GM19043 (cell line): ENCODE results near the gene SLC25A22.

Experiments
- ATAC-seq: cut with Tn5 transposase; IDR thresholded peaks from one replicate; pipeline ENCODE4 v1.9.1; 2021; ENCODE audit warnings: low read depth; ENCODE audit not compliant: unreplicated experiment

The SLC25A22 gene

DNA sequence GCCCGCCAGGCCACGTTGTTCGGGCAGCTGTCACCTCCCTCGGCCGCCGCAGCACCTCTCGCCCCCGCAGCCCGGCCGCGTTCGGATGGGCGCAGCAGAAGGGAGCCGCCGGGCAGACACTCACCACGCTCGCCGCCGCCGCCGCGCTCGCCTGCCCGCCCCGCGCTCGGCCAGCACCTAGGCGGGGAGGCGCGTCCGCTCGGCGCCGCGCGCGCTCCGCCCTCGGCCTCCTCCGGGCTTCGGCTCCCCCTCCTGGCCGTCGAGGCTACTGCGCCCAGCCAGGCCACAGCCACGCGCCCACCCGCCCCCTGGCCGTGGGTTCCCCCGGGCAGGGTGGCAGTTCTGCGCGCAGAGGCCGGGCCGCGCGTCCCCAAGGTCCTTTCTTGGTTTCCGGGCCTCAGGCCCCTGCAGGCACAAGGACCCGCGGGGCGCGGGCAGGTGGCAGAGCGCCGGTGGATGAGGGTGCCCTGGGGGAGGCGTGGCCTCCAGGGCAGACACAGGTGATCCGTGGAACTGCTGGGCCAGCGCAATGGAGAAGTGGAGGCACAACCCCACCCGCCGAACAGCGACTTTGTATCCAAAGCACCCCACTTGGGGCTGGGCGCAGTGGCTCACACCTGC is at the start of gene SLC25A22:
Gene SLC25A22 (minus strand): TSS at position 189 of the 621 bp plus-strand sequence. CDS start 3,275 bp downstream, outside the sequence.
- ATAC-seq = peak; percentile 65

DNA sequence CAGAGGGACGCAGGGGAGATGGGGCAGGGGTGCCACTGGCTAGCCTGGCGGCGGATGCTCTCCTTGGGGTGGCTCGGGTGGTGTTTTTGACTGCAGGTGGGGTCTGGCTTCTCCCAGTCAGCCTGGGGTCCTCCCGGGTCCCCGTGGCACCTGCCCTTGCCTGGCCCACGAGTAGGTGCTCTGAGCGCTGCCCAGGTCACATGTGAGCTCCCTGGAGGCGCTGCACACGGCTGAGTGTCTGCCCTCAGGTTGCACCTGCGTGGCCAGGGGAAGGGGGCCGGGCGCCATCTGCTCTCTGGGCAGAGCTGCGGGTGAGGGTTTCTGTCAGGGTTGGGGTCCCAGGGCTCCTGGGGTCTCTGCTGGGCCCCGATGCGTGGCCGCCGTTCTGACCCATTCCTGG is 49.8 kb upstream of the SLC25A22 start:
- ATAC-seq = no peak

DNA sequence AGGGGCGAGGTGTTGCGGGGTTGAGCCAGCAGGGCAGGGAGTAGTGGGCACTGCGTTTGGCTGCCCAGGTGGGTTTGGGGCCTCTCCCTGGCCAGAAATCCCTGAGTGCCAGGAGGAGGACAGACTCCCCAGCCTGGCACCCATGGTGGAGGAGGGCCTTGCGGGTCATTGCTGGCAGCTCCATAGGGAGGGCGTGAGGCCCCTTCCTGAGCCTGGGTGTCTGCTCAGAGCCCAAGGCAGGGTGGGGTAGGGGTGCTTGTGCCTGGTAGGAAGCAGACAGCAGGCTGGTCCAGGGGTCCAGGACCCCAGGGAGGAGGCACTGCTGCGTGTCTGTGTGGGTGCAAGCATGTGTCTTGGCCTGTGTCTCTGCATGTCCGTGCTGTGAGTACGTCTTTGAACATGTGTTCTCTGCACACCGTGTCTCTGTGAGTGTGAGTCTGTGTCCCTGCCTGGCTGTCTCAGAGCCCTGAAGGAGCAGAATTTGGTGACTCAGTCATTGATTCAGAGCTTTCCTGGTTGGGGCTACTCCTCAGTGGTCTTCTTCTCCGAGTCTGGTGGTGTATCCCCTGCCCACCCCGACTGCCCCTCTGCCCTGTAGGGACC is 48.5 kb upstream of the SLC25A22 start:
- ATAC-seq = no peak

DNA sequence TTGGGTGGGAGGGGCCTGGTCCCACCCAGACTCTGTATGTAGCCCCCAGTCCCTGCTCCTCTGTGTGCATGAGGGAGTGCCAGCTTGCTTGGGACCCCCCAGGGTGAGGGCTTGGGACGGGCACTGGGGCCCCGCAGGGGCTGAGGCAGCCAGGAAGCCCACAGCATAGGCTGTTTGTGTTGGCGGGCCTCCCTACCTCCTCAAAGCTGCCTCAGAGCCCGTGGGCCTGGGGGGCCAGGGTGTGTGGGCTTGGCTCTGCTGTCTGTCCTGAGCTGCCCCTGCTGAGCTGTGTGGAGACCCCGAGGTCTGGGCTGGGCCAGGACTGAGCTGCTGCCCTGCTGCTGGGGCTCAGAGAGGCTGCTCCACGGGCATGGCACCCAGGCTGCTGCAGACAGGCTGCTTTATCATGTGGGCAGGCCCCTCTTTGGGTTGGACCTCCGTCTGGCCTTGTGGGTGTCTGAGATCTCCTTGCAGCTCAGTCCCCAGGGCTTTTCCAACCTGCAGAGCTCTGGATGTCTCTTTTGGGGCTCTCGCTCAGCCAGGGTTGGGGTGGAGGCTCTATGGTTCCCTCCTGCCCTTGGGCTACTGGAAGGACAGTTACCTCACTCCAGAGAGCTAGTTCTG is 47.9 kb upstream of the SLC25A22 start:
- no peak for ATAC-seq

DNA sequence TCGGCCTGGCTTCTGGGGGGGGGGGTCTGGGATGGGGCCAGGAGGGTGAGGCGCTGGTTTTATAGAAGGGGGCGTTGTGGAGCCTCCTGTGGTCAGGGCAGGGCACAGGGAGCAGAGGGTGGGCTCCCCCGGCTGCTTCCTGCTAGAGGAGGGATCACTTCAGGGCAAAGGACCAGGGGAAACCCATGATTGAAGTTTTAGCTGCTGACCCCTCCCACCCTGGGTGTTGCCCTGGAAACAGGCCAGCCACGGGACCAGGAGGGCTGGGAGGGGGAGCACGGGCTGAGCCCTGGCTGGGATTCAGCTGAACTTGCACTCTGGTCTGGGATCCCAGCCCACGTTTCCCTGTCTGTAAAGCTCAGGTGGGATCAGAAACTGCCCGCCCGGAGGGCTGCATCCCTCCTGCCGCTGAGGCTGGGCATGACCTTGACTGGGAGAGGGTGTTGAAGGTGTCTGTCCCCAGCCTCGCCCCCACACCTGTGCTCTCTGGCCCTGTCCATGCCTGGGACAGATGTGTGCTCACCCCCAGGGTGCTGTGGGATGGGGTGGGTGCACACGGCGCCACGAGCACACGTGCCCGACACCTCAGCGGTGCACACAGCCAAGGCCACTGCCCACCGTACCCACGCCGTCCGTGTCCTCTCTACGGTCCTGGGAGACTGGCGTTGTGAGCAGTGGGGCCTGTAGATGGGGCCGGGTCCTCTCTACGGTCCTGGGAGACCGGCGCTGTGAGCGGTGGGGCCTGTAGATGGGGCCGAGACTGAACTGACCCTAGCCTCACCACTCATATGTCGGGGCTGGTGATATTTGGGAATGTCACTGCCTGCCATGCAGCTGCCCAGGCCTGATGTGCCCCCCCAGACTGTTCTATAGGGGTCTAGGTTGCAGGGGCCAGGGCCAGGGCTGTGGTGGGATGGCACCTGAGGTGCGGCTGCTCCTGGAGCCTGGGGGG is 46.9 kb upstream of the SLC25A22 start:
- ATAC-seq = no peak

DNA sequence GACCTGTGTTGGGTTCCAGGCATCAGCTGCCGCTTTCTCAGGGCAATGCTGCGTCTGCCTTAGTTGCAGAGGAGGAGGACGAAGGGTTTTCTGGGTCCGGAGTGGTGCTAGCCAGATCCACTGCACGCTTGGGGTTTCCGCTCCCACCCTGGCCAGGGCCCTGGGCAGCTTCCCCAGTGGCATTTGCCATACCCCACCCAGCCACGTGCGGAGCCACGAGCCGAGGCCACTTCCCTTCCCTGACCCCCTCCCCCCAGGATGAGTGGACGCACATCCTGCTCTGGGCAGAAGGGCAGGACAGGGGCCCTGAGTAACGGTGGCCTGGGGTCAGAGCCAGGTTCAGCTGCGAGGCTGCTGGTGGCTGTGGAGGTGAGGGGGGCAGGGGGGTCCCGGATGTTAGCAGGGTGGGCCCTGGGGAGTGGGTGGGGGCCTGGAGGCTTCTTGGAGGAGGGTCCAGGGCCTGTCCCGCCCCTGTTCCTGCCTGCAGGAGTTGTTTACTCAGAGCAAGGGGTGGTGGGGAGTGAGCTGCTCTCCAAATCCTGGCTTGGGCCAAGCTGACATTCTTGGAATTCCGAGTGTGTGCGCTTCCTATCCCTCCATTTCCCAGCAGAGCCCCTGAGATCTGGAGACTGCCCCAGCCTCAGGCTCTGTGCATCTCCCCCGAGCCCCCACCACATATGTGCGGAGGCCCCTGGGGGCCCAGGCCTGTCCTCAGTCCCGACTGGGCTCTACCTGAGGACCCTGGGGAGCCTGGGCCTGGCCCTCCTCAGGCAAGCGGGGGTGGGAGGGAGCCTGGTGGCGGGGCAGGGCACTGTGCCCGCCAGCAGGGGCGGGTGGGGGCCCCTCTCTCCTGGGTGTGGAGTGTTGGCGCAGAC is 46.0 kb upstream of the SLC25A22 start:
- no peak for ATAC-seq

DNA sequence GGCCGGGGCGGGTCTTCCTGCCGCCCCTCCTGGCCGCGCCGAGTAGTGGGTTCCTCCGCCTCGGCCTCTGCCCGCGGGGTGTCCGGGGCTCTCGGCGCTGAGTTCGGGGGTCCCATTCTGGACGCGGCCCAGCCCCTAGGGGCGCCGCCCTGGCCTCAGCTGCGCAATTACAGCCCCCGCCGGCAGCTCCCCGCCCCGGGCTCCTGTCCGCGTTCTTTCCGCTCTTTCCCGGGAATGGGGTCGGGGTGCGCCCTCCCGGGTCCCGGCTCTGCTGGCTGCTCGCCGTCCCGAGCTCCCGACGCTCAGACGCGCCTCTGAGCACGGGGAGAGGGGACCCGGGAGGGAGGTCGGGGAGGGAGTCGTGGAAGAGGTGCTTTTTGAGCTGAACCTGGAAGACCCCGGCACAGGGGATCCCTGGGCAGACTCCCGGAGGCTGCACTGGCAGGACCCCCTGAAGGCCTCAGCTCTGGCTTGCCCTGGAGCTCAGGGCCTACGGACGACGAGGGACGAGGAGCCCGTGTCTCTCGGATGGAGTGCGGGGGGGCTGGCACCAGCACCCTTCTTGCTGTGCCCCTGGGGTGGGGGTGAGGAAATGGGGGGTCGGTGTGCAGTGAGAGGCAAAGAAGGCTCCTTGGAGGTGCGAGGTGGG is 45.1 kb upstream of the SLC25A22 start:
- no peak for ATAC-seq

DNA sequence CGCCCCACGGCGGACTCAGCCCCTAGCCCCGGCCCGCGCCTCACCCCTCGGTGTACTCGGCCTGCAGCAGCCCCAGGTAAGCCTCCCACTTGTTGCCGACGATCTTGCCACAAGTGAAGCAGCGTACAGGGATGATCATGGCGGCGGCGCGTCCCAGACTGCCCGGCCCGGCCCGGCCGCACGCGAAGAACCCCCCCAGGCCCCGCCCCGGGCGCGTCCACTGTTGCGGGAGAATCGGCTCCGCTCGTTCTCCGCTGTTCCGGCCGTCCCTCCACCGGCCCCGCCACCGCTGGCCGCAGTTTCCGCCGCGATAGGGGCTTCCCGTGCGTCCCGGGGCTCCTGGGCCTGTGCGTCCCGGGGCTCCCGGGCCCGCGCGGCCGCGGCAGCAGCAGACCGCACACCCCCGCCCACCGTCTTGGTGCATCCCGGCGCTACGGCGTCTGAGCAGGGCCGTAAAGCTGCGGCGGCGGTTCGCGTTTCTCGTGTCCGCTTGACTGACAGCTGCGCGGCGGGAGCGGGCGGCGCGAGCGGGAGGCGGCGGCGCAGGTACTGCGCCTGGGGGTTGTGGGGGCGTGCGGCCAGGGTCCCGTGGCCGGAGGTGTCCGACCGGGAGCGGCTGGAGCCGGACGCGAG is 44.4 kb upstream of the SLC25A22 start, which contains the start of the genes POLR2L and TSPAN4:
Gene POLR2L (minus strand): TSS at position 160 of the 633 bp plus-strand sequence. CDS start 21 bp downstream, at position 139.
Gene TSPAN4 (plus strand): TSS at position 483 of the 633 bp plus-strand sequence. CDS start 7,453 bp downstream, outside the sequence.
- peak; percentile 60 for ATAC-seq

DNA sequence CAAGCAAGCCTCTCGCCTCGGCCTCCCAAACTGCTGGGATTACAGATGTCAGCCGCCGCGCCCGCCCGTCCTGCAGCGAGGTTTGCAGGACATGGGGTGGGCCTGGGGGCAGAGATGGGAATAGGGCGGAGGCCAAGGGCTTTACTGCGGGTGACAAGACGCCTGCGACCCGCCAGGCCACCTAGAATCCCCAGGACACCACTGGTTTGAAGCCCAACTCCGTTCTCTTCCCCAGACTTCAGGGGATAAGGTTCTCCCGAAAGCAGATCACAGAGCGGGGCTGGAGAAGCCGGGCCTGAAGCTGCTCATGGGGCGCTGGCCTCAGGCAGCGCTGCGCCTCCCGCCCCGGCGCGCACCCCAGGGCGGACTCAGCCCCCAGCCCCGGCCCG is 43.9 kb upstream of the SLC25A22 start:
- ATAC-seq = peak; percentile 16

DNA sequence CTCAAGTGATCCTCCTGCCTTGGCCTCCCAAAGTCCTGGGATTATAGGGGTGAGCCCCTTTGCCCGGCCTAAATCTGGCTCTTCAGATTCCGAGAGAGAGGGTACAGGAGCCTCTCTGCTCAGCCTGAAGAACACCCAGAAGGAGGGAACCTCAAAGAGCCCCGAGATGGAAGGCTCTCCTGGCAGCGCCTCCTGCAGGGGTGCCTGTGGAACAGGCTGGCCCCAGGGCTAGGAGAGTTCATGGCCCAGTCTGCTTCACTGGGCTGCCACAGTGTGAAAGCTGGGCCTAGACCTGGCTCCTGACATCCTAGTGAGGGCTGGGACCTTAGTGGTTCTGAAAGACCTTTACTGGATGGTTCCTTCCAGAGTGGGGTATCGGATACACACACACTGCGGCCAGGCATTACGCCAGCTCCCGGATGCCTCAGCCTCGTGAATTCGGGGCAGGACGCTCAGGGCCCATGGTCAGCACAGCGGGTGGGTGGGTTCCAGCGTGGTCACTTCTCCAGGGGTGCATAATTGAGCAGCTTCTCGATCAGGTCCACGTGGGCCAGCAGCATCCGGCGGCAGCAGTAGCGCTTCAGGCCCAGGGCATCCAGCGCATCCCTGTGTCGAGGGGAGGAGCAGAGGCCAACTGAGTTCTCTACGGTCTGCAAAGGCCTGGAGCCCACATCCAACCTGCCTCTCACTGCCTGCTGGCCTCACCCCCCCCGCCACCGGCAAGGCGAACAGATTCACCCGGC is 42.0 kb upstream of the SLC25A22 start:
- no peak for ATAC-seq

DNA sequence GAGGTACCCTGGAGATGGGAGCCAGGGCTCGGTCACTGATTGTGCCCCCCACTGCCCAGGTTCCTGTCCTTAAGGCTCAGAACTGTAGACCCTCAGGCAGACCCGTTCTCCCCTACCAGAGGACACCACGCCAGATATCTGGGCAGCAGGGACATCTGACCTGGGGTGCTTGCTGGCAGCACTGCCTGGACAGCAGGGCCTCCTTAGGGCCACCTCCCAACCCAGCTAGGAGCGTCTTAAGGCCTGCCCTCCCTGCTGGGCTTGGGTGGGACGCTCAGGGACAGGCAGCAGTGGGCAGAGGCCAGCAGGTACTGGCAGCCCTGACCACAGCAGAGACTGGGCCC is 41.2 kb upstream of the SLC25A22 start:
- ATAC-seq = no peak

DNA sequence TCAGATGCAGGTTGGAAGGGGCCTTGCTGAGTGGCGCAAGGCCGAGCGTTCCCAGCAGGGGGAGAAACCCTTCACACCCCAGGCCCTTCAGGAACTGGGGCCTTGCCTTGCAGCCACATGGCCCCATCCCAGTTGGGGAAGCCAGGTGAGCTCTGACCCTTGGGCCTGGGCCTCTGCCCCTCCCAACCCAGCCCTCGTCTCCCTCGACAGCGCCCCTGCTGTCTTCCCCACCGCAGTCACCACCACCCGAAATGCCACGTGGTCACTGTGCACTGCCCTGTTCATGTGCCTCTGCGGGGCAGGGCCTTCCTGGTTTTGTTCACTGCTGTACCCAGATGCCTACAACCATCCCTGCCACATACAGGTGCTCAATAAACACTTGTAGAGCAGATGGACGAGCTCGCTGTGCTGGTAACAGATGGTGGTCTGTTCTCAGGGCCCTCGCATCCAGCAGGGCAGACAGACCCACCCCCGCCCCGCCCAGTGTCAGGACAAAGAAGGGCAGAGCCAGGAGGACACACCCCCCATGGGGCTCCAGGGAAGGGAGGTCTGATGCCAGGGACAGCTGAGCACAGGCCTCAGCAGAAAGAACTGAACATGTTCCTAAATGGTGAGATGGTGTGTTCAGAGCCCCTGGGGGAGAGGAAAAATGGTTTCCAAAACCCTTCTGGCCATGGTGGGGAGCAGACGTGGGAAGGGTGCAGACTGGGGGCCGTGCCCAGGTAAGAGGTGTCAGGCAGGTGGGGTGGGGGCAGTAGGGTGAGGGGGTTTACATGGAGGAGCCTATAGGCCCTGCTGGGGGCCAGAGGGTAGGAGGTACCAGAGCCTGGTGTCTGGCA is 40.6 kb upstream of the SLC25A22 start:
- ATAC-seq = no peak

DNA sequence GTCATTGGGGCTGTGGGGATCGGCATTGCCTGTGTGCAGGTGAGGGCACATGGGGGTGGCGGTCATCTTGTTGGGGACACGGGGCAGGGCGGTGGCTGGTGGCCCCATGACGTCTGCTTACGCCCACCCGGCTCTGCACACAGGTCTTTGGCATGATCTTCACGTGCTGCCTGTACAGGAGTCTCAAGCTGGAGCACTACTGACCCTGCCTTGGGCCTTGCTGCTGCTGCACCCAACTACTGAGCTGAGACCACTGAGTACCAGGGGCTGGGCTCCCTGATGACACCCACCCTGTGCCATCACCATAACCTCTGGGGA is 39.9 kb upstream of the SLC25A22 start:
- ATAC-seq = no peak

DNA sequence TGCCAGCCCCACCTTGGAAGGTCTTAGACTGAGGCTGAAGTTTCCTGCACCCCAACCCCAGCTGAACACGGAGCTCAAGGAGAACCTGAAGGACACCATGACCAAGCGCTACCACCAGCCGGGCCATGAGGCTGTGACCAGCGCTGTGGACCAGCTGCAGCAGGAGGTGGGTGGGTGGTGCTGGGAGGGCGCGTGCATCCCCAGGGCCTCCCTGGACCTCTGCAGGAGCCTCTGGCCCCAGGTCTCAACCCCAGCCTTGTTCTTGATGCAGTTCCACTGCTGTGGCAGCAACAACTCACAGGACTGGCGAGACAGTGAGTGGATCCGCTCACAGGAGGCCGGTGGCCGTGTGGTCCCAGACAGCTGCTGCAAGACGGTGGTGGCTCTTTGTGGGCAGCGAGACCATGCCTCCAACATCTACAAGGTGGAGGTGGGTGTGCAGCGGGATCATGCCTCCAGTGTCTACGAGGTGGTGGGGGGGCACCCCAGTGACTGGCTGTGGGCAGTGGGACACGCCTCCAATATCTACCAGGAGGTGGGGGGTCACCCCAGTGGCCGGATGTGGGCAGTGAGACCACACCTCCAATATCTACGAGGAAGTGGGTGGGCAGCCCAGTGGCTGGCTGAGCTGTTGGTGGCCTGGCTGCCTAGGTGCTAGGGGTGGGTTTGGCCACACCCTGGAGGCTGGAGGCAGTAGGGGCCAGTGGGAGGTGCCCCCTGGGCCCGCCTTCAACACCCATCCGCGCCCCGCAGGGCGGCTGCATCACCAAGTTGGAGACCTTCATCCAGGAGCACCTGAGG is 39.3 kb upstream of the SLC25A22 start:
- no peak for ATAC-seq

DNA sequence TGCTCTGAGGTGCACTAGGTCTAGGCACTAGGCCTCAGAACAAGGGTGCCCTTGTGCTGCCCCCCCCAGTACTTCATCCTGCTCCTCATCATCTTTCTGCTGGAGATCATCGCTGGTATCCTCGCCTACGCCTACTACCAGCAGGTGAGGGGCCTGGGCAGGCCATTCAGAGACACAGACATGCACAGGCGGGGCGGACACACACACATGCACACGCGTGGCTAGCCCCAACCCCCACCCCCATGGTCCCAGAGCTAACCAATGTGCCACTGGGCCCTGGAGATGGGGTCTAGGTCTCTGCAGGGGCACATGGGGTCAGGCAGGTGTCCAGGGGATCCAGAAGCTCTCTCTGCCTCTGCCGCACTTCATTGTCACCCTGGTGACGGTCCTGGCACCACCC is 38.6 kb upstream of the SLC25A22 start:
- no peak for ATAC-seq

DNA sequence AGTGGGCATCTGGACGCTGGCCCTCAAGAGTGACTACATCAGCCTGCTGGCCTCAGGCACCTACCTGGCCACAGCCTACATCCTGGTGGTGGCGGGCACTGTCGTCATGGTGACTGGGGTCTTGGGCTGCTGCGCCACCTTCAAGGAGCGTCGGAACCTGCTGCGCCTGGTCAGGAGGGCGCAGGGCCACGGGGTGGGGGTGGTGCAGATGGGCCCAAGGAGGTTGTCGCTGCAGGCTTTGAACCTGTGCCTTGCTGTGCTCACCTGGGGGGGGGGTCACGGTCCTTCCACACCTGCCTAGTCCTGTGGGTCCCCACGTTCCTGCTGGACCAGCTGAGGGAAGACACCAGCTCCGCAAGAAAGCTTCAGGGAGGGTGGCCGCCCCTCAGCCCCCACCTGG is 38.2 kb upstream of the SLC25A22 start:
- no peak for ATAC-seq
